Right lobe of liver (tissue), 4 donors: ENCODE results near the gene B3GNT7.

Source experiments
- POLR2A ChIP-seq: fragments of 450-650 bp; IDR thresholded peaks from one replicate; pipeline ENCODE4 v1.6.1; 2017; ENCODE audit warnings: antibody characterized with exemption, mild to moderate bottlenecking
- TF ChIP-seq, protein P1 (sequence below), 4 donors: fragments of 200-600 bp in 3 of 4; fragments of 450-650 bp in 1 of 4; IDR thresholded peaks; one replicate each; pipeline versions ENCODE4 v1.5.1 to v1.8.0; 2016 to 2022; ENCODE audit warnings: antibody characterized with exemption in 4 of 4, mild to moderate bottlenecking in 2 of 4
- donor health status: DM: no; HTN: no; CAD: no.
- donor health status: DM: no; HTN: no; CAD: no.
- donor health status: DM: no; HTN: yes; CAD: no.

DNA sequence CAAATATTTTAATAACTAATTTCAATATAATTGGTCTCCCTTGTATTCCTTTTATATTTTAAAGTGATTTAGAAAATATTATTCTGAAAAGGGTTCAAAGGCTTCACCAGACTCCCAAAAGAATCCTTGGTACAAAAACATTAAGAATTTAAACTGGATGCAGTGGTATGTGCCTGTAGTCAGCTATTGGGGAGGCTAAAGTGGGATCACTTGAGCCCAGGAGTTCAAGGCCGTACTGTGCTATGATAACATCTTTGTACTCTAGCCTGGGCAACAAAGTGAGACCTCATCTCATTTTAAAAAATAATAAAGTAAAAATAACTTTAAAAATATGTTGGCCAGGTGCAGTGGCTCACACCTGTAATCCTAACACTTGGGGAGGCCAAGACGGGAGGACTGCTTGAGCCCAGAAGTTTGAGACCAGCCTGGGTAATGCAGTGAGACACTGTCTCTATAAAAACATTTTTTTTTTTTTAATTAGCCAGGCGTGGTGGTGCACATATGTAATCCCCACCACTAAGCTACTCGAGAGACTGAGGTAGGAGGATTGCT lies 54.1 kb downstream of the B3GNT7 start:
- TF ChIP-seq, protein P1, sequence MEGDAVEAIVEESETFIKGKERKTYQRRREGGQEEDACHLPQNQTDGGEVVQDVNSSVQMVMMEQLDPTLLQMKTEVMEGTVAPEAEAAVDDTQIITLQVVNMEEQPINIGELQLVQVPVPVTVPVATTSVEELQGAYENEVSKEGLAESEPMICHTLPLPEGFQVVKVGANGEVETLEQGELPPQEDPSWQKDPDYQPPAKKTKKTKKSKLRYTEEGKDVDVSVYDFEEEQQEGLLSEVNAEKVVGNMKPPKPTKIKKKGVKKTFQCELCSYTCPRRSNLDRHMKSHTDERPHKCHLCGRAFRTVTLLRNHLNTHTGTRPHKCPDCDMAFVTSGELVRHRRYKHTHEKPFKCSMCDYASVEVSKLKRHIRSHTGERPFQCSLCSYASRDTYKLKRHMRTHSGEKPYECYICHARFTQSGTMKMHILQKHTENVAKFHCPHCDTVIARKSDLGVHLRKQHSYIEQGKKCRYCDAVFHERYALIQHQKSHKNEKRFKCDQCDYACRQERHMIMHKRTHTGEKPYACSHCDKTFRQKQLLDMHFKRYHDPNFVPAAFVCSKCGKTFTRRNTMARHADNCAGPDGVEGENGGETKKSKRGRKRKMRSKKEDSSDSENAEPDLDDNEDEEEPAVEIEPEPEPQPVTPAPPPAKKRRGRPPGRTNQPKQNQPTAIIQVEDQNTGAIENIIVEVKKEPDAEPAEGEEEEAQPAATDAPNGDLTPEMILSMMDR (IDR thresholded peaks at IDR 0.05), result no peak
- no peak for TF ChIP-seq POLR2A
